Measurements from ENCODE around the gene WDR27.
A peak's percentile ranks its signal among the peaks of the same experiment; 100 is the strongest.

The WDR27 gene

DNA sequence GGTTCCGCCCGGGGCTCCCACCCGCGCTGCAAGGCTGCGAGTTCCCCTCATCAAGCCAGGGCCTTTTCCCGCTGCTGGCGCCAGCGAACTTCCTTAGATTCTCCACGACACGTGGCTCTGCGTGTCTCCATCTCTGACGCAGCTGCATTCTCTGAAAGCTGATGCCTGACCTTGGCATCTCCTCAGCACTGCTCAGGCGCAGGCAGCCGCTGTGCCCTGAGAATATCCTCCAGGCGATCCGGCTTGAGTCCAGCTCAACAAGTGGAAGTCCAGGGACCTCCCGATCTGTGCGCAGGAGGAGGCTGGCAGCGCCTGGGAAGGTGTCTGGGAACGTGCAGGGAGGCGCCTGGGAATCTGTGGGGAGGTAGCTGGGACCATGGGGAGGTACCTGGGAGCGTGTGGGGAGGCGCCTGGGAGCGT, 277.0 kb downstream of the WDR27 start (continued):
- TF ChIP-seq, protein P1, sequence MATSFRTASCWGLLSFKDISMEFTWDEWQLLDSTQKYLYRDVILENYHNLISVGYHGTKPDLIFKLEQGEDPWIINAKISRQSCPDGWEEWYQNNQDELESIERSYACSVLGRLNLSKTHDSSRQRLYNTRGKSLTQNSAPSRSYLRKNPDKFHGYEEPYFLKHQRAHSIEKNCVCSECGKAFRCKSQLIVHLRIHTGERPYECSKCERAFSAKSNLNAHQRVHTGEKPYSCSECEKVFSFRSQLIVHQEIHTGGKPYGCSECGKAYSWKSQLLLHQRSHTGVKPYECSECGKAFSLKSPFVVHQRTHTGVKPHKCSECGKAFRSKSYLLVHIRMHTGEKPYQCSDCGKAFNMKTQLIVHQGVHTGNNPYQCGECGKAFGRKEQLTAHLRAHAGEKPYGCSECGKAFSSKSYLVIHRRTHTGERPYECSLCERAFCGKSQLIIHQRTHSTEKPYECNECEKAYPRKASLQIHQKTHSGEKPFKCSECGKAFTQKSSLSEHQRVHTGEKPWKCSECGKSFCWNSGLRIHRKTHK (tag by site-specific recombination; IDR thresholded peaks at IDR 0.05): no peak
- TF ChIP-seq, protein P2, sequence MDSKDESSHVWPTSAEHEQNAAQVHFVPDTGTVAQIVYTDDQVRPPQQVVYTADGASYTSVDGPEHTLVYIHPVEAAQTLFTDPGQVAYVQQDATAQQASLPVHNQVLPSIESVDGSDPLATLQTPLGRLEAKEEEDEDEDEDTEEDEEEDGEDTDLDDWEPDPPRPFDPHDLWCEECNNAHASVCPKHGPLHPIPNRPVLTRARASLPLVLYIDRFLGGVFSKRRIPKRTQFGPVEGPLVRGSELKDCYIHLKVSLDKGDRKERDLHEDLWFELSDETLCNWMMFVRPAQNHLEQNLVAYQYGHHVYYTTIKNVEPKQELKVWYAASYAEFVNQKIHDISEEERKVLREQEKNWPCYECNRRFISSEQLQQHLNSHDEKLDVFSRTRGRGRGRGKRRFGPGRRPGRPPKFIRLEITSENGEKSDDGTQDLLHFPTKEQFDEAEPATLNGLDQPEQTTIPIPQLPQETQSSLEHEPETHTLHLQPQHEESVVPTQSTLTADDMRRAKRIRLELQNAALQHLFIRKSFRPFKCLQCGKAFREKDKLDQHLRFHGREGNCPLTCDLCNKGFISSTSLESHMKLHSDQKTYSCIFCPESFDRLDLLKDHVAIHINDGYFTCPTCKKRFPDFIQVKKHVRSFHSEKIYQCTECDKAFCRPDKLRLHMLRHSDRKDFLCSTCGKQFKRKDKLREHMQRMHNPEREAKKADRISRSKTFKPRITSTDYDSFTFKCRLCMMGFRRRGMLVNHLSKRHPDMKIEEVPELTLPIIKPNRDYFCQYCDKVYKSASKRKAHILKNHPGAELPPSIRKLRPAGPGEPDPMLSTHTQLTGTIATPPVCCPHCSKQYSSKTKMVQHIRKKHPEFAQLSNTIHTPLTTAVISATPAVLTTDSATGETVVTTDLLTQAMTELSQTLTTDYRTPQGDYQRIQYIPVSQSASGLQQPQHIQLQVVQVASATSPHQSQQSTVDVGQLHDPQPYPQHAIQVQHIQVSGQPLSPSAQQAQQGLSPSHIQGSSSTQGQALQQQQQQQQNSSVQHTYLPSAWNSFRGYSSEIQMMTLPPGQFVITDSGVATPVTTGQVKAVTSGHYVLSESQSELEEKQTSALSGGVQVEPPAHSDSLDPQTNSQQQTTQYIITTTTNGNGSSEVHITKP (tag by site-specific recombination; IDR thresholded peaks at IDR 0.05): no peak
- TF ChIP-seq ZNF324 (tag by site-specific recombination; IDR thresholded peaks at IDR 0.05): no peak
- TF ChIP-seq, protein P3, sequence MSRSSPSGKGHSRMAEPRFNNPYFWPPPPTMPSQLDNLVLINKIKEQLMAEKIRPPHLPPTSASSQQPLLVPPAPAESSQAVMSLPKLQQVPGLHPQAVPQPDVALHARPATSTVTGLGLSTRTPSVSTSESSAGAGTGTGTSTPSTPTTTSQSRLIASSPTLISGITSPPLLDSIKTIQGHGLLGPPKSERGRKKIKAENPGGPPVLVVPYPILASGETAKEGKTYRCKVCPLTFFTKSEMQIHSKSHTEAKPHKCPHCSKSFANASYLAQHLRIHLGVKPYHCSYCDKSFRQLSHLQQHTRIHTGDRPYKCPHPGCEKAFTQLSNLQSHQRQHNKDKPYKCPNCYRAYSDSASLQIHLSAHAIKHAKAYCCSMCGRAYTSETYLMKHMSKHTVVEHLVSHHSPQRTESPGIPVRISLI (tag by site-specific recombination; IDR thresholded peaks at IDR 0.05): no peak
- TF ChIP-seq ZNF311 (tag by site-specific recombination; IDR thresholded peaks at IDR 0.05; ENCODE audit: borderline replicate concordance): no peak
- TF ChIP-seq, protein P4, sequence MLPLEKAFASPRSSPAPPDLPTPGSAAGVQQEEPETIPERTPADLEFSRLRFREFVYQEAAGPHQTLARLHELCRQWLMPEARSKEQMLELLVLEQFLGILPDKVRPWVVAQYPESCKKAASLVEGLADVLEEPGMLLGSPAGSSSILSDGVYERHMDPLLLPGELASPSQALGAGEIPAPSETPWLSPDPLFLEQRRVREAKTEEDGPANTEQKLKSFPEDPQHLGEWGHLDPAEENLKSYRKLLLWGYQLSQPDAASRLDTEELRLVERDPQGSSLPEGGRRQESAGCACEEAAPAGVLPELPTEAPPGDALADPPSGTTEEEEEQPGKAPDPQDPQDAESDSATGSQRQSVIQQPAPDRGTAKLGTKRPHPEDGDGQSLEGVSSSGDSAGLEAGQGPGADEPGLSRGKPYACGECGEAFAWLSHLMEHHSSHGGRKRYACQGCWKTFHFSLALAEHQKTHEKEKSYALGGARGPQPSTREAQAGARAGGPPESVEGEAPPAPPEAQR (tag by site-specific recombination; IDR thresholded peaks at IDR 0.05): no peak
- TF ChIP-seq ZNF791 (tag by site-specific recombination; IDR thresholded peaks at IDR 0.05): no peak
- TF ChIP-seq, protein P5, sequence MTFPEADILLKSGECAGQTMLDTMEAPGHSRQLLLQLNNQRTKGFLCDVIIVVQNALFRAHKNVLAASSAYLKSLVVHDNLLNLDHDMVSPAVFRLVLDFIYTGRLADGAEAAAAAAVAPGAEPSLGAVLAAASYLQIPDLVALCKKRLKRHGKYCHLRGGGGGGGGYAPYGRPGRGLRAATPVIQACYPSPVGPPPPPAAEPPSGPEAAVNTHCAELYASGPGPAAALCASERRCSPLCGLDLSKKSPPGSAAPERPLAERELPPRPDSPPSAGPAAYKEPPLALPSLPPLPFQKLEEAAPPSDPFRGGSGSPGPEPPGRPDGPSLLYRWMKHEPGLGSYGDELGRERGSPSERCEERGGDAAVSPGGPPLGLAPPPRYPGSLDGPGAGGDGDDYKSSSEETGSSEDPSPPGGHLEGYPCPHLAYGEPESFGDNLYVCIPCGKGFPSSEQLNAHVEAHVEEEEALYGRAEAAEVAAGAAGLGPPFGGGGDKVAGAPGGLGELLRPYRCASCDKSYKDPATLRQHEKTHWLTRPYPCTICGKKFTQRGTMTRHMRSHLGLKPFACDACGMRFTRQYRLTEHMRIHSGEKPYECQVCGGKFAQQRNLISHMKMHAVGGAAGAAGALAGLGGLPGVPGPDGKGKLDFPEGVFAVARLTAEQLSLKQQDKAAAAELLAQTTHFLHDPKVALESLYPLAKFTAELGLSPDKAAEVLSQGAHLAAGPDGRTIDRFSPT (tag by site-specific recombination; IDR thresholded peaks at IDR 0.05): no peak
- no peak for TF ChIP-seq YY2 (tag by site-specific recombination; IDR thresholded peaks at IDR 0.05)
- TF ChIP-seq ZNF140 (tag by site-specific recombination; IDR thresholded peaks at IDR 0.05): no peak
- TF ChIP-seq, protein P6, sequence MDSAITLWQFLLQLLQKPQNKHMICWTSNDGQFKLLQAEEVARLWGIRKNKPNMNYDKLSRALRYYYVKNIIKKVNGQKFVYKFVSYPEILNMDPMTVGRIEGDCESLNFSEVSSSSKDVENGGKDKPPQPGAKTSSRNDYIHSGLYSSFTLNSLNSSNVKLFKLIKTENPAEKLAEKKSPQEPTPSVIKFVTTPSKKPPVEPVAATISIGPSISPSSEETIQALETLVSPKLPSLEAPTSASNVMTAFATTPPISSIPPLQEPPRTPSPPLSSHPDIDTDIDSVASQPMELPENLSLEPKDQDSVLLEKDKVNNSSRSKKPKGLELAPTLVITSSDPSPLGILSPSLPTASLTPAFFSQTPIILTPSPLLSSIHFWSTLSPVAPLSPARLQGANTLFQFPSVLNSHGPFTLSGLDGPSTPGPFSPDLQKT (IDR thresholded peaks at IDR 0.05; ENCODE audit: borderline replicate concordance, low read depth, low read length): no peak
- TF ChIP-seq HOXA7 (CRISPR knock-in tag; IDR thresholded peaks at IDR 0.05; ENCODE audit: borderline replicate concordance): no peak
- TF ChIP-seq KLF7 (tag by site-specific recombination; IDR thresholded peaks at IDR 0.05; ENCODE audit: borderline replicate concordance): no peak
- TF ChIP-seq HOXC10 (CRISPR knock-in tag; IDR thresholded peaks at IDR 0.05): no peak
- 0 out of 2 replicates have a peak, but pooled peaks have one; percentile 20 for TF ChIP-seq ZNF610 (tag by site-specific recombination; IDR thresholded peaks at IDR 0.05; ENCODE audit: borderline replicate concordance)
- TF ChIP-seq ZNF394 (tag by site-specific recombination; IDR thresholded peaks at IDR 0.05; ENCODE audit: borderline replicate concordance): peak; percentile 65; the same call in 1 of the 2 replicates
- TF ChIP-seq ZNF664 (tag by site-specific recombination; IDR thresholded peaks at IDR 0.05): no peak
- no peak for TF ChIP-seq GFI1B (tag by site-specific recombination; IDR thresholded peaks at IDR 0.05)
- no peak for TF ChIP-seq ZNF138 (tag by site-specific recombination; IDR thresholded peaks at IDR 0.05; ENCODE audit: borderline replicate concordance)
- no peak for TF ChIP-seq ZNF121 (tag by site-specific recombination; IDR thresholded peaks at IDR 0.05)
- TF ChIP-seq ZNF707 (tag by site-specific recombination; IDR thresholded peaks at IDR 0.05): no peak
- TF ChIP-seq ZEB2 (tag by site-specific recombination; IDR thresholded peaks at IDR 0.05): no peak
- TF ChIP-seq ZNF132 (tag by site-specific recombination; IDR thresholded peaks at IDR 0.05; ENCODE audit: borderline replicate concordance): no peak
- TF ChIP-seq, protein P7, sequence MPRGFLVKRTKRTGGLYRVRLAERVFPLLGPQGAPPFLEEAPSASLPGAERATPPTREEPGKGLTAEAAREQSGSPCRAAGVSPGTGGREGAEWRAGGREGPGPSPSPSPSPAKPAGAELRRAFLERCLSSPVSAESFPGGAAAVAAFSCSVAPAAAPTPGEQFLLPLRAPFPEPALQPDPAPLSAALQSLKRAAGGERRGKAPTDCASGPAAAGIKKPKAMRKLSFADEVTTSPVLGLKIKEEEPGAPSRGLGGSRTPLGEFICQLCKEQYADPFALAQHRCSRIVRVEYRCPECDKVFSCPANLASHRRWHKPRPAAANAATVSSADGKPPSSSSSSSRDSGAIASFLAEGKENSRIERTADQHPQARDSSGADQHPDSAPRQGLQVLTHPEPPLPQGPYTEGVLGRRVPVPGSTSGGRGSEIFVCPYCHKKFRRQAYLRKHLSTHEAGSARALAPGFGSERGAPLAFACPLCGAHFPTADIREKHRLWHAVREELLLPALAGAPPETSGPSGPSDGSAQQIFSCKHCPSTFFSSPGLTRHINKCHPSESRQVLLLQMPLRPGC (tag by site-specific recombination; IDR thresholded peaks at IDR 0.05): no peak
- TF ChIP-seq GLIS2 (tag by site-specific recombination; IDR thresholded peaks at IDR 0.05): peak; percentile 38; the same call in 1 of the 2 replicates
- no peak for TF ChIP-seq ZNF19 (tag by site-specific recombination; IDR thresholded peaks at IDR 0.05; ENCODE audit: low read depth)
- TF ChIP-seq ZSCAN23 (tag by site-specific recombination; IDR thresholded peaks at IDR 0.05): no peak
- TF ChIP-seq KLF10 (tag by site-specific recombination; IDR thresholded peaks at IDR 0.05): no peak
- TF ChIP-seq ZNF677 (tag by site-specific recombination; IDR thresholded peaks at IDR 0.05): no peak

Data from HEK293 (cell line).